Sciatic nerve (tissue), 2 donors: ENCODE results near the gene CTR9. TPM values are rescaled to one million over a fixed set of nuclear protein-coding genes. Genes with fewer than 3 reads are reported as not detected.

Experiments
- ATAC-seq: fragments of 200-7000 bp; cut with Tn5 transposase; one replicate; pipeline ENCODE4 v1.9.1; 2020; ENCODE audit warnings: mild to moderate bottlenecking, moderate library complexity
- DNase-seq: peaks from one replicate; pipeline ENCODE4 v3.0.0-alpha.2; 2020; ENCODE audit warnings: low spot score
- intact Hi-C: fragments of 100-400 bp; cut with DNase I; formaldehyde crosslinking; loops from one replicate; pipeline ENCODE4 v1.14.2; 2022
- total RNA-seq: library from RNA; stranded (reverse); fragmentation: NEBNext Ultra II Directional; extraction: Animal tissue kit (Norgen Biotek cat#: 25700); gene quantifications from one replicate; pipeline ENCODE4 v1.2.1, GENCODE V29; 2021
- donor health status: DM: no; HTN: no; CAD: no.
- donor health status: DM: no; HTN: no; CAD: no.

CTR9 gene
- 31.9 TPM for total RNA-seq

- DNase-seq (peak; percentile 96), ATAC-seq (peak; percentile 98)
- intact Hi-C loops, result no loop called here
Observed at GRCh38 chr11:10750838-10751580, at the start of gene CTR9. Gene CTR9 (plus strand): TSS chr11:10751246. CDS start chr11:10751413, 167 bp downstream.

- intact Hi-C loops, result no loop called here
- DNase-seq, result no peak
- no peak for ATAC-seq
Observed at GRCh38 chr11:10701982-10702381, 49.1 kb upstream of the CTR9 start.

GRCh38 chr11:10708131-10708530, 42.9 kb upstream of the CTR9 start:
- ATAC-seq (no peak), DNase-seq (no peak)
- intact Hi-C loops, result no loop called here

DNA sequence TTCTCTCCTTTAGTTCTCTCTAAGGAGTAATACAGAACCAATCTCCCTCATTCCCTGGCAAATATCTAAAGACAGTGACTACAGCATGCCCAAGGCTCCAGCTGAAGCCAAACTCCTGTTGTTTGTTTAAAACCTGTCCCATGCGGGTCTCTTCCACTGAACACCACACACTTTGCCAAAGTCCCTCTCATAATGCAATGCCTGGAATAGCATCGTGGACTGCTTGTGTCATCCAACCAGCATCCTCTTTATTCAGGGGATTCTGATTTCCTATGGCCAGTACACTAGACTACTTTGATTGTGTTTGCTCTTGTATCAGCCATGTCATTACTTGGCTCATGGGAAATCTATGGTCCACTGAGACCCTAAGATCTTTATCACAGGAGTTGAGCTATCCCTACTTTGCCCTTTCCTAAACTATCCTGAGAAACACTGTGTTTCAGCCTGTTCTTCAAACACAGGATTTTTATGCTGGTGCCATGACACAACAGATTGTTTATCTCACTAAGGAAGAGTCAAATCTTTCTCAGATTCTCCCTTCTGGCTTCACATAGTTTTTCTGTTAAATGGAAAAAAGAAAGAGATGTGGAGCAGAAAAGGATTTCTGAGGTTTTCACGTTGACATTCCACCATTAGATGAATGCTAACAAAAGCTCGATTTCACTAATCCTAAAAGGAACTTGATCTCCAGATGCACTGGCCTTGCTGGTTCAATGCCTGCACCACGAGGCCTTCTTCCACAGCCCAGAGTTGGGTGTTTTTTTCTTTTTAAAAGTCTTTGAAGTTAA, 41.6 kb upstream of the CTR9 start:
- no peak for DNase-seq
- ATAC-seq, result no peak
- intact Hi-C loops, result no loop called here

DNA sequence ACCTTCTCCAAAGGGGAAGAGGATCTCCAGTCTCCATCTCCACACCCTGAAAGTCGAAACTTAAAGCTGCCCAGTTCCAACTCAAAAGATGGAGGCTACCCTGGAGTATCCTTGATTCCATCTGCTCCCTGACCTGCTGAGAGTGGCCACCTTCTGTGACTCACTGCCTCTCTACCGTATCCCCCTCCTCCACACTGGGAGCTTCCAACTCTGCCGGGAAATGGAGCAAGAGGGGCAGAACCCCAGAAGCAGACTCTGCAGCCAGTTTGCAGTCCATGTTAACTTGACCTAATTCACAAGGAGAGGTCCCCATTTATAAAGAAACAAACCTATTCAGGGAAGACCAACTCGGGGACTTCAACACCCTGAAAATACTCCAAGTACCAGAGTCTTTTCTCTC, 35.5 kb upstream of the CTR9 start:
- intact Hi-C loops, result no loop called here
- DNase-seq, result no peak
- no peak for ATAC-seq

- no peak for ATAC-seq
- intact Hi-C loops, result no loop called here
- DNase-seq, result no peak
Observed at GRCh38 chr11:10716122-10716521, 34.9 kb upstream of the CTR9 start.

- ATAC-seq, result no peak
- DNase-seq, result no peak
- intact Hi-C loops, result no loop called here
Observed at GRCh38 chr11:10716543-10717259, 34.3 kb upstream of the CTR9 start.

GRCh38 chr11:10719616-10720015, 31.4 kb upstream of the CTR9 start:
- no peak for ATAC-seq
- intact Hi-C loops, result no loop called here
- no peak for DNase-seq

GRCh38 chr11:10720881-10721376, 30.1 kb upstream of the CTR9 start:
- DNase-seq (no peak), ATAC-seq (no peak)

DNA sequence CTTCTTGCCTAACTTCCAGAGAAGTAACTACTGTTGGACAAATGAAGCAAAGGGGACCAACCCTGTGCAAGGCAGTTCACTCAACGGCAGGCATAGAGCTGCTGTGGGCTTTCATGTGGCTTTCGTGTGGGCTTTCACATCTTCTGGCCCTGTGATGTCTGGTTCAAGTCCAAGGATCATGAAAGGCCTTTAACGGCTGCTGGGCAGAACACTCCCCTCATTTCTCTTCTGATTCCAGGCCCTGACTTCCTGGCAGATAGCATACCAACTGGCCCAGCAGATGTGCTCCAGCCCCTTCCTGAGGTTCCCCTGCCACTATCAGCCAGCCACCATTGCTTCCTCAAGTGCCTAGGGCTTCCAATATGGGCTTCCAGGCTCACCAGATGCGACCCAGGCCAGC, 28.7 kb upstream of the CTR9 start:
- ATAC-seq (no peak), DNase-seq (no peak)
- intact Hi-C loops, result no loop called here

More at GRCh38 chr11:10720881-10721376, 30.1 kb upstream of the CTR9 start:
- intact Hi-C loops, result no loop called here

DNA sequence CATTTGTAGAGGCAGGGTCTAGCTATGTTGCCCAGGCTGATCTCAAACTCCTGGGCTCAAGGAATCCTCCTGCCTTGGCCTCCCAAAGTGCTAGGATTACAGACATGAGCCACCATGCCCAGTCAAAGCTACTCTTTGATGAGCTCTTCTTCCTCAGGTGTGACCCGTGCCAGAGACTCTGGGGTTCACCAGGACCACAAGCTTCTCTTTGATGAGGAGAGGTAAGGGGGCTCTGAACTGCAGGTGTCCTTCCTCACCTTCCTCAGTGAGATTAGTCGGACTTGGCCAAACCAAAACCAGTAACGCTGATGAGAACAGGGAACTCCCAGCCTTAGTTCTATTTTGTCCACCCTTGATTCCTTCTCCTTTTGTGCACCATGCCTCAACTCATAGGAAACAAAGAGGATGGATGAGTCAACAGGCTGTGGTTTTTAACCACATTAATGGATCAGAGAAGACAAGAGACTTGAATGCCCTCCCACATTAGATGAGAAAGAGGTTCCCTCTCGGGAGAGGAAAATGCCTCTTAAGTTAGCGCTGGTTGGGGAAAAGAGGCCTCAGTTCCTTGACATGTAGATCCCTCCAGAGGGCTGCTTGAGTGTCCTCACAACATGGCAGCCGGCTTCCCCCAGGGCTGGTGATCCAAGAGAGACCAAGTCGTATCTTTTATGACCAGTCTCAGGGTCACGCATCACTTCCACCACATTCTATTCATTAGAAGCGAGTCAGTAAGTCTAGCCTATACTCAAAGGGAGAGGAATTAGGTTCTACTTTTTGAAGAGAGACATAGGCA, 25.7 kb upstream of the CTR9 start:
- intact Hi-C loops, result no loop called here
- no peak for DNase-seq
- ATAC-seq, result peak; percentile 34

- intact Hi-C loops, result no loop called here
- DNase-seq (no peak), ATAC-seq (no peak)
Observed at GRCh38 chr11:10725907-10726253, 25.2 kb upstream of the CTR9 start.

GRCh38 chr11:10727146-10727851, 23.7 kb upstream of the CTR9 start:
- ATAC-seq (no peak), DNase-seq (no peak)

GRCh38 chr11:10728154-10728553, 22.9 kb upstream of the CTR9 start:
- DNase-seq (no peak), ATAC-seq (no peak)
- intact Hi-C loops, result no loop called here

More at GRCh38 chr11:10727146-10727851, 23.7 kb upstream of the CTR9 start:
- intact Hi-C loops, result no loop called here

- DNase-seq (no peak), ATAC-seq (peak; percentile 44)
- intact Hi-C loops, result no loop called here
Observed at GRCh38 chr11:10728789-10729472, 22.1 kb upstream of the CTR9 start.

DNA sequence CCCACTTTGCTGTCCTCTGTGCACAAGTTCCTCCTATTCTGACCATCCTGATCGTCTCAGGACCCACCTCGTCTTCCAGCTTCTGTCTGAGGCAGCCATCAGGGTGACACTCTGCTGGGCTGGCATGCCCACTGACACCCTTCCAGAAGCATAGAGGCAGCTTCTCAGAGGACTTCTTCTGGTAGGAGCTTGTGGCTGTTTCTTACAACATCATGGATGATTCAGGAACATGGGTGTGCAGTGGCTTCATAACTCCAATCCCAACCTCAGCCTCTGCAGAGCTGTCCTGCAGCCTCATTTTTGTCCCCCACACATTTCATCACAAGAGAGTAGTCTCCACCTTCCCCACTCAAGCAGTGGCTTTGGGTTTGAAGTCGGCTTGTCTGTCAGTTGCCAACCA, 20.9 kb upstream of the CTR9 start:
- intact Hi-C loops, result no loop called here
- no peak for DNase-seq
- no peak for ATAC-seq

- intact Hi-C loops, result no loop called here
- no peak for DNase-seq
- ATAC-seq, result no peak
Observed at GRCh38 chr11:10731064-10731680, 19.9 kb upstream of the CTR9 start.
